ENCODE measurements around the gene ME3.

DNA sequence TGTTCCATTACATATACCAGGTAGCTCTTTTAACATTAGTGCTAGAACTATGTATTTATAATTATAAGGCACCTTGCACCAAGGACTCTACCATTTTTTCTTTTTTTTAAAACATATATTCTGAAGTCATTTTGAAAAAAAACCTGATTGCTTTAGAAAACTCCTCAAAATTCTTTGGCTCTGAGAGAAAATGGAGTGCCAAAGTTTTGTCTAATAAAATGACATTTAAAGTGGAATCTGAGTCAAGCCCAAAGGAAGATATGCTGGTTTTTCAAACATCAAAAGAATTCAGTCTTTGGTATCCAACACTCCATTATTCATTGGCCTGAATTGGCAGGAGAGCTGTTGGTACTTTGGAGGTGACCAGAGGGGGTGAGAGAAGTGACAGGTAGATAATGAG is 116.5 kb downstream of the ME3 start:
- TF ChIP-seq, protein P1, sequence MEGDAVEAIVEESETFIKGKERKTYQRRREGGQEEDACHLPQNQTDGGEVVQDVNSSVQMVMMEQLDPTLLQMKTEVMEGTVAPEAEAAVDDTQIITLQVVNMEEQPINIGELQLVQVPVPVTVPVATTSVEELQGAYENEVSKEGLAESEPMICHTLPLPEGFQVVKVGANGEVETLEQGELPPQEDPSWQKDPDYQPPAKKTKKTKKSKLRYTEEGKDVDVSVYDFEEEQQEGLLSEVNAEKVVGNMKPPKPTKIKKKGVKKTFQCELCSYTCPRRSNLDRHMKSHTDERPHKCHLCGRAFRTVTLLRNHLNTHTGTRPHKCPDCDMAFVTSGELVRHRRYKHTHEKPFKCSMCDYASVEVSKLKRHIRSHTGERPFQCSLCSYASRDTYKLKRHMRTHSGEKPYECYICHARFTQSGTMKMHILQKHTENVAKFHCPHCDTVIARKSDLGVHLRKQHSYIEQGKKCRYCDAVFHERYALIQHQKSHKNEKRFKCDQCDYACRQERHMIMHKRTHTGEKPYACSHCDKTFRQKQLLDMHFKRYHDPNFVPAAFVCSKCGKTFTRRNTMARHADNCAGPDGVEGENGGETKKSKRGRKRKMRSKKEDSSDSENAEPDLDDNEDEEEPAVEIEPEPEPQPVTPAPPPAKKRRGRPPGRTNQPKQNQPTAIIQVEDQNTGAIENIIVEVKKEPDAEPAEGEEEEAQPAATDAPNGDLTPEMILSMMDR (IDR thresholded peaks at IDR 0.05; ENCODE audit: insufficient read depth, low read length) = no peak
- no peak for TF ChIP-seq POLR2AphosphoS5 (IDR thresholded peaks at IDR 0.05; ENCODE audit: low read depth)

Measured in HL-60 (cell line).